ENCODE measurements around the gene C19orf38. TPM values are rescaled to one million over a fixed set of nuclear protein-coding genes. Genes with fewer than 3 reads are reported as not detected.

C19orf38 gene
- total and polyA plus RNA-seq, 9 of the 15 experiments (the other 6 are each of a cell fraction or from before 2014, with no cell fraction given) = 0.14 to 0.18 TPM; not detected in 7

- no peak for TF ChIP-seq ZNF232 (CRISPR knock-in tag; IDR thresholded peaks at IDR 0.05)
- TF ChIP-seq ELF4 (CRISPR knock-in tag; IDR thresholded peaks at IDR 0.05) = no peak
- TF ChIP-seq ESRRA (IDR thresholded peaks at IDR 0.05; ENCODE audit: borderline replicate concordance, low read depth) = peak; percentile 71
- peak; percentile 61; the same call in 1 of the 2 replicates for TF ChIP-seq ZBTB7A (IDR thresholded peaks at IDR 0.05; ENCODE audit: borderline replicate concordance, control insufficient read depth, low read depth, low read length)
- TF ChIP-seq JUND (IDR thresholded peaks at IDR 0.05; ENCODE audit: borderline replicate concordance, low read depth, low read length) = 0 out of 2 replicates have a peak, but pooled peaks have one; percentile 33
- no peak; the same call in 2 of the 3 replicates for TF ChIP-seq JUND (tag; IDR thresholded peaks at IDR 0.05; ENCODE audit: borderline replicate concordance, low read depth, low read length)
- TF ChIP-seq, protein P1, sequence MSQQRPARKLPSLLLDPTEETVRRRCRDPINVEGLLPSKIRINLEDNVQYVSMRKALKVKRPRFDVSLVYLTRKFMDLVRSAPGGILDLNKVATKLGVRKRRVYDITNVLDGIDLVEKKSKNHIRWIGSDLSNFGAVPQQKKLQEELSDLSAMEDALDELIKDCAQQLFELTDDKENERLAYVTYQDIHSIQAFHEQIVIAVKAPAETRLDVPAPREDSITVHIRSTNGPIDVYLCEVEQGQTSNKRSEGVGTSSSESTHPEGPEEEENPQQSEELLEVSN (IDR thresholded peaks at IDR 0.05; ENCODE audit: borderline replicate concordance in 1 of 2, extremely low read depth in 1 of 2, insufficient read depth in 1 of 2, insufficient read length in 1 of 2, low read depth in 1 of 2, low read length in 1 of 2, poor library complexity in 1 of 2, severe bottlenecking in 1 of 2) = no peak
- no peak for TF ChIP-seq ZSCAN32 (CRISPR knock-in tag; IDR thresholded peaks at IDR 0.05)
- TF ChIP-seq SP2 (IDR thresholded peaks at IDR 0.05; ENCODE audit: extremely low read depth, low read depth, low read length, poor library complexity, severe bottlenecking) = no peak
- TF ChIP-seq ZNF586 (CRISPR knock-in tag; conservative IDR thresholded peaks at IDR 0.05) = no peak
- no peak for TF ChIP-seq DNMT1 (IDR thresholded peaks at IDR 0.05)
- TF ChIP-seq PURB (CRISPR knock-in tag; IDR thresholded peaks at IDR 0.05; ENCODE audit: low read depth) = no peak
- TF ChIP-seq PHTF2 (CRISPR knock-in tag; IDR thresholded peaks at IDR 0.05) = no peak
- no peak for TF ChIP-seq ATF1 (CRISPR knock-in tag; IDR thresholded peaks at IDR 0.05)
- TF ChIP-seq ATF1 (tag; IDR thresholded peaks at IDR 0.05) = no peak
- TF ChIP-seq ZBTB17 (CRISPR knock-in tag; IDR thresholded peaks at IDR 0.05) = no peak
- TF ChIP-seq, protein P2, sequence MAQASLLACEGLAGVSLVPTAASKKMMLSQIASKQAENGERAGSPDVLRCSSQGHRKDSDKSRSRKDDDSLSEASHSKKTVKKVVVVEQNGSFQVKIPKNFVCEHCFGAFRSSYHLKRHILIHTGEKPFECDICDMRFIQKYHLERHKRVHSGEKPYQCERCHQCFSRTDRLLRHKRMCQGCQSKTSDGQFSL (CRISPR knock-in tag; IDR thresholded peaks at IDR 0.05) = no peak
- TF ChIP-seq, protein P2 (tag; IDR thresholded peaks at IDR 0.05) = no peak
- no peak for TF ChIP-seq PHF21A (IDR thresholded peaks at IDR 0.05; ENCODE audit: borderline replicate concordance, low read depth)
- TF ChIP-seq BACH1 (tag; IDR thresholded peaks at IDR 0.05) = no peak
- TF ChIP-seq ZNF395 (CRISPR knock-in tag; IDR thresholded peaks at IDR 0.05) = no peak
- TF ChIP-seq NFYB (IDR thresholded peaks at IDR 0.05; ENCODE audit: extremely low read depth, insufficient read length) = no peak
- 0 out of 2 replicates have a peak, but pooled peaks have one; percentile 17 for TF ChIP-seq CREM (IDR thresholded peaks at IDR 0.05; ENCODE audit: low read depth)
- TF ChIP-seq FOXA1 (IDR thresholded peaks at IDR 0.05; ENCODE audit: borderline replicate concordance) = no peak
- no peak for TF ChIP-seq FOXA3 (CRISPR knock-in tag; conservative IDR thresholded peaks at IDR 0.05 in 1 of 2, IDR thresholded peaks at IDR 0.05 in 1 of 2)
- peak; percentile 55; the same call in 1 of the 2 replicates for TF ChIP-seq NCOR1 (IDR thresholded peaks at IDR 0.05)
- TF ChIP-seq RFX1 (IDR thresholded peaks at IDR 0.05) = no peak
Measured at GRCh38 chr19:10811391-10812111, 36.7 kb upstream of the C19orf38 start (continued).

All from K562 (cell line).